ENCODE data around the gene TAS1R2. TPM values are rescaled to one million over a fixed set of nuclear protein-coding genes. Genes with fewer than 3 reads are reported as not detected.
A peak's percentile ranks its signal among the peaks of the same experiment; 100 is the strongest.

TAS1R2 gene
- total RNA-seq, 1 donor from 2014 or later = not detected

- Mint-ChIP-seq H3K27ac (ENCODE audit: unreplicated experiment) (no peak overlapping the region), H3K9me3 (no peaks in the 10 kb centered on the region), H3K4me1 (no peaks in the 10 kb centered on the region), H3K36me3 (ENCODE audit: low read depth) (no peaks in the 10 kb centered on the region), H3K4me3 (no peak overlapping the region), H3K27me3 (ENCODE audit: low read depth) (no peaks in the 10 kb centered on the region)
- no peak for DNase-seq (ENCODE audit: low read depth, low spot score)
- no peak for TF ChIP-seq CTCF (conservative IDR thresholded peaks at IDR 0.05)
Measured at GRCh38 chr1:18882486-18882885, 23.0 kb upstream of the TAS1R2 start.

GRCh38 chr1:18881642-18882431 lies 22.4 kb upstream of the TAS1R2 start:
- Mint-ChIP-seq H3K4me1 (no peaks in the 10 kb centered on the region), H3K36me3 (ENCODE audit: low read depth) (no peaks in the 10 kb centered on the region), H3K4me3 (no peak overlapping the region), H3K27me3 (ENCODE audit: low read depth) (no peaks in the 10 kb centered on the region), H3K27ac (ENCODE audit: unreplicated experiment) (no peak overlapping the region), H3K9me3 (no peaks in the 10 kb centered on the region)
- no peak for TF ChIP-seq CTCF (conservative IDR thresholded peaks at IDR 0.05)
- DNase-seq (ENCODE audit: low read depth, low spot score) = no peak

- DNase-seq (ENCODE audit: low read depth, low spot score) = no peak
- no peak for TF ChIP-seq CTCF (conservative IDR thresholded peaks at IDR 0.05)
- Mint-ChIP-seq H3K36me3 (ENCODE audit: low read depth) (no peaks in the 10 kb centered on the region), H3K27ac (ENCODE audit: unreplicated experiment) (peak overlapping the region; percentile 59), H3K4me1 (no peaks in the 10 kb centered on the region), H3K4me3 (no peak overlapping the region), H3K9me3 (no peaks in the 10 kb centered on the region), H3K27me3 (ENCODE audit: low read depth) (no peaks in the 10 kb centered on the region)
Measured at GRCh38 chr1:18881164-18881563, 21.7 kb upstream of the TAS1R2 start.

- Mint-ChIP-seq H3K27ac (ENCODE audit: unreplicated experiment) (no peak overlapping the region), H3K9me3 (no peaks in the 10 kb centered on the region), H3K36me3 (ENCODE audit: low read depth) (no peaks in the 10 kb centered on the region), H3K4me3 (no peak overlapping the region), H3K27me3 (ENCODE audit: low read depth) (no peaks in the 10 kb centered on the region), H3K4me1 (no peaks in the 10 kb centered on the region)
- DNase-seq (ENCODE audit: low read depth, low spot score) = no peak
- no peak for TF ChIP-seq CTCF (conservative IDR thresholded peaks at IDR 0.05)
Measured at GRCh38 chr1:18880585-18880984, 21.1 kb upstream of the TAS1R2 start.

GRCh38 chr1:18879791-18880309 lies 20.4 kb upstream of the TAS1R2 start:
- H3K9me3 Mint-ChIP-seq = no peaks in the 10 kb centered on the region
- no peak for DNase-seq (ENCODE audit: low read depth, low spot score)
- no peaks in the 10 kb centered on the region for H3K4me1 Mint-ChIP-seq
- no peaks in the 10 kb centered on the region for H3K36me3 Mint-ChIP-seq (ENCODE audit: low read depth)
- H3K27ac Mint-ChIP-seq (ENCODE audit: unreplicated experiment) = no peak overlapping the region
- no peak for TF ChIP-seq CTCF (conservative IDR thresholded peaks at IDR 0.05)
- no peaks in the 10 kb centered on the region for H3K27me3 Mint-ChIP-seq (ENCODE audit: low read depth)
- H3K4me3 Mint-ChIP-seq = no peak overlapping the region

All from neural crest cell (in vitro differentiated cells).